AG04450 (cell line): ENCODE data around the gene OR6B3. TPM values are rescaled to one million over a fixed set of nuclear protein-coding genes. Genes with fewer than 3 reads are reported as not detected.
"Not testable (repeated sequence)": the region's sequence is repeated elsewhere in the genome, so short reads cannot be mapped to it uniquely, and the experiment has no call there.

Source experiments
- CTCF ChIA-PET: fragments of 300-600, 350-600 bp; formaldehyde crosslinking; extraction: SDS; loops from one replicate; lab custom pipeline; 2022; ENCODE audit warnings: antibody characterized with exemption, inconsistent platforms; lab: Charles Lee
- POLR2A ChIA-PET: fragments of 350-600 bp; formaldehyde crosslinking; extraction: SDS; loops from one replicate; lab custom pipeline; 2021; ENCODE audit warnings: antibody characterized with exemption, inconsistent platforms; lab: Yijun Ruan, JAX
- DNase-seq: peaks from one replicate; pipeline ENCODE4 v3.0.0-alpha.2; 2011; ENCODE audit warnings: low read depth, low spot score
- H3K27ac ChIP-seq: one replicate; pipeline ENCODE4 v1.5.1; 2012; ENCODE audit warnings: low read depth, low read length, control low read depth
- H3K27me3 ChIP-seq: one replicate; pipeline ENCODE4 v1.6.0; 2012; ENCODE audit warnings: low read length; ENCODE audit not compliant: control insufficient read depth, insufficient read depth
- H3K4me3 ChIP-seq: 2 replicates; pipeline ENCODE4 v1.5.1; 2011; ENCODE audit warnings: mild to moderate bottlenecking, low read depth, low read length, control low read depth
- H3K9me3 ChIP-seq: 2 replicates; pipeline ENCODE4 v1.5.1; 2012; ENCODE audit warnings: low read length; ENCODE audit not compliant: control insufficient read depth, insufficient read depth
- polyA plus RNA-seq: library from polyadenylated mRNA; depleted of rRNA; stranded (reverse); fragments of >200 nt; gene quantifications from 2 replicates; pipeline ENCODE4 v1.2.3, GENCODE V29; 2011
- TF ChIP-seq, protein P1 (sequence below): IDR thresholded peaks from 2 replicates; pipeline ENCODE4 v1.5.1; 2011; ENCODE audit warnings: low read depth, low read length, control low read depth, inconsistent platforms

The OR6B3 gene
- polyA plus RNA-seq, 1 experiment, result not detected

DNA sequence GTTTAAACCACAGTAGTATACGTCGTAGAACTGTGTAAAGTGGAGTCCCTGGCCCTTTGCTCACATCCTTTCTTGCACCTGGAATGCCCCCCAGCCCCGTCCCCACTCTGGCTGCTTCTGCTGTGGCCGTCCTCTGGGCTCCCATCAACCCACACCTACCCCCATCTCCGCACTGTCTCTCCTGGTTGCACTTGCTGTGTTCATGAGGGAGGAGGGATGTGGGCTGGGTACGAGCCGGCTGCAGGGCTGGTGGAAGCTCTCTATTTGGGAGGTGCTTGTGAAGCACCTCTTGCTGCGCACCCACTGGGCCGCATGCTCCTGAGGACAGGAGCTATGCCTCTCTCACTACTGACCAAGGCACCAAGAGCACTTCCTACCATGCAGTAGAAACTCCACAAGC lies 5.1 kb downstream of the OR6B3 start:
- POLR2A ChIA-PET, result no interaction called here
- H3K27me3 ChIP-seq, result peaks cover 29% of the 10 kb centered on the region
- no peaks in the 10 kb centered on the region for H3K9me3 ChIP-seq
- CTCF ChIA-PET, result no interaction called here
- no peak overlapping the region for H3K27ac ChIP-seq
- no peak for DNase-seq
- TF ChIP-seq, protein P1, sequence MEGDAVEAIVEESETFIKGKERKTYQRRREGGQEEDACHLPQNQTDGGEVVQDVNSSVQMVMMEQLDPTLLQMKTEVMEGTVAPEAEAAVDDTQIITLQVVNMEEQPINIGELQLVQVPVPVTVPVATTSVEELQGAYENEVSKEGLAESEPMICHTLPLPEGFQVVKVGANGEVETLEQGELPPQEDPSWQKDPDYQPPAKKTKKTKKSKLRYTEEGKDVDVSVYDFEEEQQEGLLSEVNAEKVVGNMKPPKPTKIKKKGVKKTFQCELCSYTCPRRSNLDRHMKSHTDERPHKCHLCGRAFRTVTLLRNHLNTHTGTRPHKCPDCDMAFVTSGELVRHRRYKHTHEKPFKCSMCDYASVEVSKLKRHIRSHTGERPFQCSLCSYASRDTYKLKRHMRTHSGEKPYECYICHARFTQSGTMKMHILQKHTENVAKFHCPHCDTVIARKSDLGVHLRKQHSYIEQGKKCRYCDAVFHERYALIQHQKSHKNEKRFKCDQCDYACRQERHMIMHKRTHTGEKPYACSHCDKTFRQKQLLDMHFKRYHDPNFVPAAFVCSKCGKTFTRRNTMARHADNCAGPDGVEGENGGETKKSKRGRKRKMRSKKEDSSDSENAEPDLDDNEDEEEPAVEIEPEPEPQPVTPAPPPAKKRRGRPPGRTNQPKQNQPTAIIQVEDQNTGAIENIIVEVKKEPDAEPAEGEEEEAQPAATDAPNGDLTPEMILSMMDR, result no peak
- no peak overlapping the region for H3K4me3 ChIP-seq

- ChIA-PET CTCF (interaction anchor here (0.6 to 1.2 kb wide), 3 partner anchors 16 to 198 kb away, joined by 4 to 10 read pairs (median 5); no protein-coding TSS in a partner anchor), POLR2A (no interaction called here)
- Histone ChIP-seq H3K9me3 (no peaks in the 10 kb centered on the region), H3K27ac (no peak overlapping the region), H3K4me3 (no peak overlapping the region), H3K27me3 (peaks cover 16% of the 10 kb centered on the region)
- no peak for DNase-seq
- TF ChIP-seq, protein P1, result no peak
These were observed 8.2 kb downstream of the OR6B3 start for GRCh38 chr2:240045098-240045497.

DNA sequence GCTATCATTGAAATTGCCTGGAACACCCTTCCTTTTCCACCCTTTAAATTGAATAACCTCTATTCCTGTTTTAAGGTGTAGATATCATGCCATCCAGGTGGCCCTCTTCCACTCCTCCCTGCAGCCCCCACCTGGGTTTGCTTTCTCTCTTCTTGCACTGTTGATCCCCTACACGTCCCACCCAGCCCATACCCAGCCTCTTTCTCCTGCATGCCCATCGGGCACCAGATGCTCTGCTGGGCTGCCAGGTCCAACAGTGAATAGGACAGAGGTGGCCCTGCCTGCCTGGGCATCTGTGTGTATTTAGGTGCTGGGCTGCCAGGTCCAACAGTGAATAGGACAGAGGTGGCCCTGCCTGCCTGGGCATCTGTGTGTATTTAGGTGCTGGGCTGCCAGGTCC lies 9.2 kb downstream of the OR6B3 start:
- CTCF ChIA-PET, result interaction anchor here (1.2 kb wide), 1 partner anchor 17 kb away, joined by 5 read pairs; no protein-coding TSS in a partner anchor
- H3K27me3 ChIP-seq, result peaks cover 22% of the 10 kb centered on the region
- H3K9me3 ChIP-seq, H3K27ac ChIP-seq, POLR2A ChIA-PET, DNase-seq, H3K4me3 ChIP-seq: not testable (repeated sequence)

DNA sequence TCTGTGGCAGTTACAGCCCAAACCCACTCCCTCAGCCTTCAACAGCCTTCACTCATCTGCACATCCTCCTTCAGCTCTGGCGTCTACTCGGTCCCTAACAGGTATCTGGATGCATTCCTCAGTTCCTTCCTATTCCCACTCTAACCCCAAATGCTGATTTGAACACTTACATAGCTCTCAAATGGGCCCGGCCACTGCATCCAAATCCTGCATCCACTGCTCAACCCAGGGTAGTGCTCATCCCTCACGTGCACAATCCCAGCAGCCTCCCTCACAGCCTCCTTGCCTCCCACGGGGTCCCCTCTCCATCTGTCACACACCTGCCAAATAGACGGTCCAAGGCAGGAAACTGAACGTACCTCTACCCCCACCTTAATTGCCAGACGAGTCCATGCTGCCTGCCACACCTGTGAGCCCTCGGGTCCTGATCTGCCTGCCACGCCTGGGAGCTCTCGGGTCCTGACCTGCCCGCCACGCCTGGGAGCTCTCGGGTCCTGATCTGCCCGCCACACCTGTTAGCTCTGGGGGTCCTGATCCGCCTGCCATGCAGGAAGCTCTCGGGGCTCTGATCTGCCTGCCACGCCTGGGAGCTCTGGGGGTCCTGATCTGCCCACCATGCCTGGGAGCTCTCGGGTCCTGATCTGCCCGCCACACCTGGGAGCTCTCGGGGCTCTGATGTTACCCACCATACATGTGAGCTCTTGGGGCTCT lies 9.9 kb downstream of the OR6B3 start:
- Histone ChIP-seq H3K9me3 (no peaks in the 10 kb centered on the region), H3K27ac (no peak overlapping the region), H3K27me3 (peaks cover 16% of the 10 kb centered on the region), H3K4me3 (no peak overlapping the region)
- DNase-seq, result no peak
- POLR2A ChIA-PET, result no interaction called here
- TF ChIP-seq, protein P1, result no peak
- CTCF ChIA-PET, result interaction anchor here (0.7 kb wide), 1 partner anchor 57 kb away, joined by 3 read pairs; no protein-coding TSS in a partner anchor

GRCh38 chr2:240042740-240043139 lies 10.6 kb downstream of the OR6B3 start:
- CTCF ChIA-PET, result interaction anchor here (0.7 kb wide), 1 partner anchor 56 kb away, joined by 3 read pairs; no protein-coding TSS in a partner anchor
- POLR2A ChIA-PET, result no interaction called here
- no peak for DNase-seq
- Histone ChIP-seq H3K9me3 (no peaks in the 10 kb centered on the region), H3K27me3 (peaks cover 13% of the 10 kb centered on the region), H3K27ac (no peak overlapping the region), H3K4me3 (no peak overlapping the region)
- TF ChIP-seq, protein P1, result no peak
